Glutamatergic neuron (in vitro differentiated cells): ENCODE data around the gene COL15A1. TPM values are rescaled to one million over a fixed set of nuclear protein-coding genes. Genes with fewer than 3 reads are reported as not detected.

ENCODE experiments used
- DNase-seq: peaks from one replicate; pipeline ENCODE4 v3.0.0; 2022
- H3K27ac Mint-ChIP-seq: one replicate; pipeline ENCODE4 v1.8.0; 2020; ENCODE audit warnings: mild to moderate bottlenecking, mixed read lengths, inconsistent platforms; ENCODE audit not compliant: unreplicated experiment
- H3K27me3 Mint-ChIP-seq: one replicate; pipeline ENCODE4 v1.8.0; 2020; ENCODE audit warnings: mild to moderate bottlenecking, moderate library complexity, mixed read lengths, inconsistent platforms; ENCODE audit not compliant: unreplicated experiment
- H3K36me3 Mint-ChIP-seq: one replicate; pipeline ENCODE4 v1.8.0; 2020; ENCODE audit warnings: mild to moderate bottlenecking, mixed read lengths, inconsistent platforms; ENCODE audit not compliant: unreplicated experiment
- H3K4me1 Mint-ChIP-seq: one replicate; pipeline ENCODE4 v1.8.0; 2020; ENCODE audit warnings: mild to moderate bottlenecking, low read depth, mixed read lengths, inconsistent platforms; ENCODE audit not compliant: unreplicated experiment
- H3K4me3 Mint-ChIP-seq: one replicate; pipeline ENCODE4 v1.8.0; 2020; ENCODE audit warnings: mild to moderate bottlenecking, mixed read lengths, inconsistent platforms; ENCODE audit not compliant: unreplicated experiment
- H3K9me3 Mint-ChIP-seq: one replicate; pipeline ENCODE4 v1.8.0; 2020; ENCODE audit warnings: mild to moderate bottlenecking, moderate library complexity, mixed read lengths, inconsistent platforms; ENCODE audit not compliant: unreplicated experiment
- CTCF ChIP-seq: fragments of 200-600 bp; sonication (generic); IDR thresholded peaks from one replicate; pipeline ENCODE4 v1.5.0; 2021; ENCODE audit not compliant: partially characterized antibody, unreplicated experiment
- total RNA-seq: library from RNA; stranded (reverse); fragmentation: NEBNext Ultra II Directional; extraction: Animal tissue kit (Norgen Biotek cat#: 25700); gene quantifications from one replicate; pipeline ENCODE4 v1.2.1, GENCODE V29; 2021; ENCODE audit not compliant: unreplicated experiment

Gene COL15A1
- total RNA-seq, 1 donor from 2014 or later = not detected

- no peak overlapping the region for H3K27ac Mint-ChIP-seq
- peaks cover 3% of the 10 kb centered on the region for H3K27me3 Mint-ChIP-seq
- no peak for DNase-seq
- no peaks in the 10 kb centered on the region for H3K4me1 Mint-ChIP-seq
- H3K9me3 Mint-ChIP-seq = no peaks in the 10 kb centered on the region
- TF ChIP-seq CTCF = no peak
- H3K4me3 Mint-ChIP-seq = no peak overlapping the region
- H3K36me3 Mint-ChIP-seq = peaks cover 4% of the 10 kb centered on the region
Observed at GRCh38 chr9:98962861-98963260, 19.2 kb downstream of the COL15A1 start.

GRCh38 chr9:98964201-98964600, 20.5 kb downstream of the COL15A1 start:
- TF ChIP-seq CTCF = no peak
- Mint-ChIP-seq H3K27me3 (peaks cover 5% of the 10 kb centered on the region), H3K27ac (no peak overlapping the region), H3K4me1 (no peaks in the 10 kb centered on the region), H3K36me3 (no peaks in the 10 kb centered on the region), H3K9me3 (no peaks in the 10 kb centered on the region), H3K4me3 (no peak overlapping the region)
- DNase-seq = no peak

- H3K4me3 Mint-ChIP-seq = no peak overlapping the region
- TF ChIP-seq CTCF = no peak
Observed at GRCh38 chr9:98964911-98965336, 21.2 kb downstream of the COL15A1 start.

GRCh38 chr9:98966676-98967075, 23.0 kb downstream of the COL15A1 start:
- no peak for TF ChIP-seq CTCF
- DNase-seq = no peak
- H3K27me3 Mint-ChIP-seq = peaks cover 7% of the 10 kb centered on the region
- H3K9me3 Mint-ChIP-seq = no peaks in the 10 kb centered on the region
- no peaks in the 10 kb centered on the region for H3K36me3 Mint-ChIP-seq
- H3K27ac Mint-ChIP-seq = no peak overlapping the region
- H3K4me1 Mint-ChIP-seq = peaks cover 6% of the 10 kb centered on the region
- no peak overlapping the region for H3K4me3 Mint-ChIP-seq

More at GRCh38 chr9:98964911-98965336, 21.2 kb downstream of the COL15A1 start:
- peaks cover 5% of the 10 kb centered on the region for H3K27me3 Mint-ChIP-seq
- H3K27ac Mint-ChIP-seq = no peak overlapping the region
- H3K9me3 Mint-ChIP-seq = no peaks in the 10 kb centered on the region
- no peak for DNase-seq
- no peaks in the 10 kb centered on the region for H3K4me1 Mint-ChIP-seq
- no peaks in the 10 kb centered on the region for H3K36me3 Mint-ChIP-seq

GRCh38 chr9:98967257-98967656, 23.6 kb downstream of the COL15A1 start:
- Mint-ChIP-seq H3K4me3 (no peak overlapping the region), H3K4me1 (peaks cover 8% of the 10 kb centered on the region), H3K27ac (no peak overlapping the region), H3K9me3 (no peaks in the 10 kb centered on the region), H3K27me3 (peaks cover 9% of the 10 kb centered on the region), H3K36me3 (no peaks in the 10 kb centered on the region)
- no peak for TF ChIP-seq CTCF
- DNase-seq = no peak
